HEK293T (cell line): ENCODE results near the gene FAM216A.
"Not testable (repeated sequence)": the region's sequence is repeated elsewhere in the genome, so short reads cannot be mapped to it uniquely, and the experiment has no call there.

Experiments
- CTCF ChIA-PET: fragments of 350-600 bp; formaldehyde crosslinking; extraction: SDS; loops from one replicate; lab custom pipeline; 2021; ENCODE audit warnings: antibody characterized with exemption, inconsistent platforms; lab: Yijun Ruan, JAX
- POLR2A ChIA-PET: fragments of 350-600 bp; formaldehyde crosslinking; extraction: SDS; loops from one replicate; lab custom pipeline; 2020; ENCODE audit warnings: antibody characterized with exemption, inconsistent platforms; lab: Yijun Ruan, JAX
- DNase-seq: peaks from one replicate; pipeline ENCODE4 v3.0.0; 2012; ENCODE audit warnings: mixed read lengths; ENCODE audit errors: extremely low spot score
- ARNT ChIP-seq: fragments of 450-650 bp; IDR thresholded peaks from 2 replicates; pipeline ENCODE4 v1.6.1; 2017; ENCODE audit warnings: mild to moderate bottlenecking
- BHLHE40 ChIP-seq: fragments of 450-650 bp; IDR thresholded peaks from 2 replicates; pipeline ENCODE4 v1.6.1; 2016; ENCODE audit warnings: mild to moderate bottlenecking, moderate library complexity, borderline replicate concordance
- CTBP1 ChIP-seq: fragments of 450-650 bp; IDR thresholded peaks from 2 replicates; pipeline ENCODE4 v1.6.1; 2016; ENCODE audit warnings: borderline replicate concordance
- ELF4 ChIP-seq: fragments of 450-650 bp; IDR thresholded peaks from 2 replicates; pipeline ENCODE4 v1.6.1; 2017; ENCODE audit warnings: antibody characterized with exemption
- FOXA1 ChIP-seq: fragments of 450-650 bp; IDR thresholded peaks from 2 replicates; pipeline ENCODE4 v1.6.1; 2016; ENCODE audit warnings: mild to moderate bottlenecking
- FOXK2 ChIP-seq: fragments of 450-650 bp; IDR thresholded peaks from 2 replicates; pipeline ENCODE4 v1.6.1; 2016; ENCODE audit warnings: mild to moderate bottlenecking
- FOXM1 ChIP-seq: fragments of 450-650 bp; IDR thresholded peaks from 2 replicates; pipeline ENCODE4 v1.6.1; 2017; ENCODE audit warnings: mild to moderate bottlenecking, borderline replicate concordance
- HDGF ChIP-seq: fragments of 450-650 bp; IDR thresholded peaks from 2 replicates; pipeline ENCODE4 v1.6.1; 2017; ENCODE audit warnings: antibody characterized with exemption, borderline replicate concordance
- L3MBTL2 ChIP-seq: fragments of 450-650 bp; conservative IDR thresholded peaks from 2 replicates; pipeline ENCODE4 v1.6.1; 2016; ENCODE audit warnings: mild to moderate bottlenecking
- LEF1 ChIP-seq: fragments of 450-650 bp; IDR thresholded peaks from 2 replicates; pipeline ENCODE4 v1.6.1; 2017; ENCODE audit warnings: mild to moderate bottlenecking, borderline replicate concordance
- NFRKB ChIP-seq: fragments of 450-650 bp; IDR thresholded peaks from 2 replicates; pipeline ENCODE4 v1.6.1; 2016; ENCODE audit warnings: mild to moderate bottlenecking, moderate library complexity
- SP1 ChIP-seq: fragments of 450-650 bp; IDR thresholded peaks from 2 replicates; pipeline ENCODE4 v1.6.1; 2017
- SUZ12 ChIP-seq: fragments of 450-650 bp; IDR thresholded peaks from 2 replicates; pipeline ENCODE4 v1.6.1; 2016; ENCODE audit warnings: mild to moderate bottlenecking
- TARDBP ChIP-seq: fragments of 450-650 bp; IDR thresholded peaks from 2 replicates; pipeline ENCODE4 v1.6.1; 2016
- ZNF384 ChIP-seq: fragments of 450-650 bp; IDR thresholded peaks from 2 replicates; pipeline ENCODE4 v1.6.1; 2016
- TF ChIP-seq, protein P1 (sequence below): fragments of 450-650 bp; IDR thresholded peaks from 2 replicates; pipeline ENCODE4 v1.6.1; 2016

Gene FAM216A, protein sequence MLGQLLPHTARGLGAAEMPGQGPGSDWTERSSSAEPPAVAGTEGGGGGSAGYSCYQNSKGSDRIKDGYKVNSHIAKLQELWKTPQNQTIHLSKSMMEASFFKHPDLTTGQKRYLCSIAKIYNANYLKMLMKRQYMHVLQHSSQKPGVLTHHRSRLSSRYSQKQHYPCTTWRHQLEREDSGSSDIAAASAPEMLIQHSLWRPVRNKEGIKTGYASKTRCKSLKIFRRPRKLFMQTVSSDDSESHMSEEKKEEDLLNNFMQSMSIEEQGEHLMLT

DNA sequence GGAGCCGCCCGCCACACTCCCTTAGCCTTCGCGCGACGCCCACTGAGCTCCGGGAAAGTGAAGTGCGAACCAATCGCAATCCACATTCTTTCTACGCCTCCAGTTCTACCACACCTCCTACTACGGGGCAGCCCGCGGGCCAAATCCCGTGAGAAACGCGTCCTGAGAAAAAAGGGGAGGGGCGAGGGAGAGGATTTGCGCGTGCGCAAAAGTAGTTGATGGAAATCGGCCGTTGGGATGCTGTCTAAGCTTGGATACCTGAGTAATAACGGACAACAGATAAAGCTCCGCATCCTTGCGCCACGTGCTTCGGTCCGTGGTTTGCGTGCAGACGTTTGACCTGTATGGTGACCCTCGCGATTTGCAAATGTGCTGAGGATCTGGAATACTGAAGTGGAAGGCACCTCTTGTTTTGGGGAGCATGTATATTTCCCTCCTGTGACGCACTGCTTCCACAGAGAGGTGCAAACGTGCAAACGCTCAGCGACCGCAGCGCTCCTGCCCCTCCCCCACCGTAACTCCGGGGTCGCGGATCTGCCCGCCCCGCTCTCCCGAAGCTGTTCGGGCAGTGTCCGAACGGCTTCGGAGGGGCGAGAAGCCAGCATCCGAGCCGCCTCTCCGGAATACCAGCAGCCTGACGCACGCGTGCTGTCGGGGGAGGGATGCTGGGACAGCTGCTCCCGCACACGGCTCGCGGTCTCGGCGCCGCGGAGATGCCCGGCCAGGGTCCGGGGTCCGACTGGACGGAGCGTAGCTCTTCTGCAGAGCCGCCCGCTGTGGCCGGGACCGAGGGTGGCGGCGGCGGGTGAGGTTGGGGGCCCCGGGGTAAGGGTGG is at the start of gene FAM216A, which contains the start of gene GPN3:
TSS of gene FAM216A (plus strand) at position 632 of the 835 bp plus-strand sequence. CDS start at position 663, 31 bp downstream.
TSS of gene GPN3 (minus strand) at position 44 of the 835 bp plus-strand sequence. CDS start 54 bp downstream, outside the sequence.
- TF ChIP-seq FOXK2 (no peak; the same call in 1 of the 2 replicates), L3MBTL2 (peak; percentile 62), ARNT (0 out of 2 replicates have a peak, but pooled peaks have one; percentile 71)
- ChIA-PET POLR2A (interaction anchor here (0.6 to 3.8 kb wide), 34 partner anchors 10 to 418 kb away, joined by 3 to 49 read pairs (median 4); partner anchors contain the start of genes ANAPC7, ARPC3, PPP1CC and RAD9B), CTCF (interaction anchor here (0.7 to 2.1 kb wide), 6 partner anchors 15 to 419 kb away, joined by 3 to 9 read pairs (median 5); partner anchors contain the start of gene ARPC3)
- peak; percentile 92 for DNase-seq

DNA sequence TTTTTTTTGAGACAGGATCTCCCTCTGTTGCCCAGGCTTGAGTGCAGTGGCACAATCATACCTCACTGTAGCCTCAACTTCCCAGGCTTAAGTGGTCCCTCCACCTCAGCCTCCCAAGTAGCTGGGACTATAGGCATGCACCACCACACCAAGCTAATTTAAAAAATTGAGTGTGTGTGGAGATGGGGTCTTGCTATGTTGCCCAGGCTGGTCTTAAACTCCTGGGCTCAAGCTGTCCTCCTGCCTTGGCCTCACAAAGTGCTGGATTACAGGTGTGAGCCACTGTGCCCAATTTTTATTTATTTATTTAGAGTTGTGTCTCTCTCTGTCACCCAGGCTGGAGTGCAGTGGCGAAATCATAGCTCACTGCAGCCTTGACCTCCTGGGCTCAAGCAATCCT is 48.0 kb upstream of the FAM216A start:
- not testable (repeated sequence) for DNase-seq
- CTCF ChIA-PET: interaction anchor here (3.5 kb wide), 1 partner anchor 10 kb away, joined by 34 read pairs; no protein-coding TSS in a partner anchor
- POLR2A ChIA-PET: interaction anchor here (0.6 to 1.3 kb wide), 2 partner anchors 11 to 274 kb away, joined by 3 read pairs; no protein-coding TSS in a partner anchor

DNA sequence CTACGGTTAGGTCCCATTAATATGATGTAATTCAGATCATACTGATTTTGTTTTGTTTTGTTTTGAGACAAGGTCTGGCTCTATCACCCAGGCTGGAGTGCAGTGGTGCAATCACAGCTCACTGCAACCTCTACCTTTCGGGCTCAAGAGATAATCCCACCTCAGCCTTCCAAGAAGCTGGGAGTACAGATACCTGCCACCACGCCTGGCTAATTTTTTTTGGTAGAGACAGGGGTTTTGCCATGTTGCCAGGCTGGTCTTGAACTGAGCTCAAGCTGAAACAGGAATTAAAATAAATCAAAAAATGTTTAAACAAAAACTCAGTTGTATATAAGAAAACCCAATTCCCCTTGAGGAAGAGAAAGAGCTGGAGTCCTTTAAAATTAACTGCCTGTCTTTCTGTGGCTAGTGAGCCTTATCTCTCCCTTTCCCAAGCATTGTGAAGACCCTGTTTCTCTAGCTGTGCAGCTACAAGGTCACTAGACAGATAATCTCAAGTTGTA is 47.4 kb upstream of the FAM216A start:
- CTCF ChIA-PET: interaction anchor here (3.5 kb wide), 1 partner anchor 10 kb away, joined by 34 read pairs; no protein-coding TSS in a partner anchor
- POLR2A ChIA-PET: interaction anchor here (1.3 kb wide), 1 partner anchor 10 kb away, joined by 3 read pairs; no protein-coding TSS in a partner anchor
- no peak for TF ChIP-seq HDGF
- no peak for TF ChIP-seq CTBP1
- no peak for TF ChIP-seq ZNF384
- TF ChIP-seq ARNT: no peak
- no peak for TF ChIP-seq ELF4
- TF ChIP-seq LEF1: no peak
- no peak for TF ChIP-seq TARDBP
- no peak for TF ChIP-seq SUZ12
- TF ChIP-seq FOXA1: no peak
- TF ChIP-seq BHLHE40: no peak
- no peak for TF ChIP-seq NFRKB
- no peak for TF ChIP-seq L3MBTL2
- TF ChIP-seq FOXM1: no peak
- no peak for TF ChIP-seq SP1
- no peak for TF ChIP-seq FOXK2
- TF ChIP-seq, protein P1, sequence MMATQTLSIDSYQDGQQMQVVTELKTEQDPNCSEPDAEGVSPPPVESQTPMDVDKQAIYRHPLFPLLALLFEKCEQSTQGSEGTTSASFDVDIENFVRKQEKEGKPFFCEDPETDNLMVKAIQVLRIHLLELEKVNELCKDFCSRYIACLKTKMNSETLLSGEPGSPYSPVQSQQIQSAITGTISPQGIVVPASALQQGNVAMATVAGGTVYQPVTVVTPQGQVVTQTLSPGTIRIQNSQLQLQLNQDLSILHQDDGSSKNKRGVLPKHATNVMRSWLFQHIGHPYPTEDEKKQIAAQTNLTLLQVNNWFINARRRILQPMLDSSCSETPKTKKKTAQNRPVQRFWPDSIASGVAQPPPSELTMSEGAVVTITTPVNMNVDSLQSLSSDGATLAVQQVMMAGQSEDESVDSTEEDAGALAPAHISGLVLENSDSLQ: no peak
- no peak for DNase-seq

DNA sequence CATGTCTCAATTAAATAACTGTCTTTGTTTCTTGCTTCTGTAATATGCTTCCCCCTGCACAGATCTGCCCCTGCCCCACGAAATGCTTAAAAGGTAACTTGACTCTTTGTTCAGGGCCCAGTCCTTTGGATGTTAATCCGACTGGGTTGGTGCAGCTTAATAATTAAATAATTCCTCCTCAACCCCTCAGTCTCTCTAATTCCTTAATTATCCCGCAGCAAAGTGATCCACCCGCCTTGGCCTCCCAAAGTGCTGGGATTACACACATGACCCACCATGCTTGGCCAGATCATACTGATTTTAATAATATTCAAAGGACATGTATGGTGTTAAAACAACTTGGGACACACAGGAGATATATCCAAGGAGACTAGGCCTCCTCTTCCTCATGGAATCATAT is 46.9 kb upstream of the FAM216A start:
- CTCF ChIA-PET: interaction anchor here (3.5 kb wide), 1 partner anchor 9 kb away, joined by 34 read pairs; no protein-coding TSS in a partner anchor
- TF ChIP-seq HDGF (no peak), FOXM1 (no peak), TARDBP (no peak), ARNT (no peak), NFRKB (no peak), LEF1 (no peak), FOXK2 (no peak), L3MBTL2 (no peak), CTBP1 (no peak), FOXA1 (no peak), BHLHE40 (no peak)
- no peak for DNase-seq
- POLR2A ChIA-PET: interaction anchor here (1.3 kb wide), 1 partner anchor 10 kb away, joined by 3 read pairs; no protein-coding TSS in a partner anchor

DNA sequence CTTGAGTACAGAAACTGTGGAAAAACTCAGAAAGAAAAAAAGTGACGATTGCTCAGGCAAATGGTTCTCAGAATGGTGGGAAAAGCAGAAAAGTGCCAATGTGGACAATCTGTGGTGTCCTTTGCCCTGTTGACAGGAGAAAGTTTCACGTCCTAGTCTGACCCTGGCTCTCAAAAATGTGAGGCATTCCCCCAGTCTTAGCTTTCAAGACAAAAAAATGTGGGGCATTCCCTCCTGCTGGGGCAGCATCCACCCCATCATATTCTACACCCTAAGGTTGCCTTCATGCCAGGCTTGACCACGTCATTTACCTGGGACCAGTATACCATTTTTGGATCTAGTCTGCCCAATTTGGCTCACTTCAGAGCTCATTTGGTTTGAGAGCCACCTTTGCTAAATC is 44.4 kb upstream of the FAM216A start:
- ChIA-PET CTCF (interaction anchor here (0.6 to 0.7 kb wide), 2 partner anchors 30 to 385 kb away, joined by 3 to 5 read pairs; no protein-coding TSS in a partner anchor), POLR2A (no interaction called here)
- TF ChIP-seq FOXK2 (no peak), ELF4 (no peak), CTBP1 (no peak), ARNT (no peak), SP1 (no peak), NFRKB (no peak), ZNF384 (no peak), L3MBTL2 (no peak), FOXM1 (no peak)
- DNase-seq: no peak

DNA sequence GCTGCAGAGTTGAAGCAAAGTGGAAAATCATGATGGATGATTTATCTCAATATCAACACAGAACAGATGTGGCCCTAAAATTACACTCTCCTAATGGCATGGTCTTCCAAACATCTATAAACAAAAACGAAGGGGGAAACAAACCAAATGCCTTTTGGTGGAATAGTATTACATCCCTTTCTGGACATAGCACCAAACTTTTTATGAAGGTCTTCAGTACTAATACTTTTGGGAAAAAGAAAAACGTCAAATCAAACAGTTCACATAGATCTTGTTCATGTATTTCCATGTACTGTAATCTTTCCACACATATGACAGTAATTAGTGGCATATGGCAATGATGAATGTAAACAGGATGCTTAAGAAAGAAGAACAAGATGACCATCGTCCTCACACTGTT is 42.2 kb upstream of the FAM216A start:
- TF ChIP-seq SUZ12 (no peak), NFRKB (no peak), LEF1 (no peak), HDGF (no peak), FOXA1 (no peak), BHLHE40 (no peak)
- TF ChIP-seq, protein P1: no peak
- DNase-seq: no peak
- CTCF ChIA-PET: no interaction called here
- POLR2A ChIA-PET: no interaction called here

DNA sequence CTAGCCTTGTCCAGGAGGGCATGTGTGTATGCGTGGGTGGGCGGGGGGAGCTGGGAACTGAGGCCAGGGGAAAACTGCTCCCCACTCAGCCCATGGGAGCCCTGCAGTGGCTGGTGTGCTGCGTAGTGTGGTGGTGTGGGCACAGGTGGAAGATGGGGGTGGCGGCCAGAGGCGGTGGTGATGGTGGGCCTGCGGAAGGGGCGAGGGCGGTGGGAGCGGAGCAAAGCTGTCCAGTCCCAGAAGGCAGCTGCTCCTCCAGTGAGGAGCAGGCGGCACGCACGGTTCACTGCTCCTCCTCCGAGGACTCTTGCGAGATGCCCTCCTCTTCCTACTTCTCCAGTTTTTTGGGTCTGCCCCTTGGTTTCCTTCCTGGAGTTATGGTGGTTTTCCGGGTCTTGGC is 39.0 kb upstream of the FAM216A start:
- CTCF ChIA-PET, DNase-seq, POLR2A ChIA-PET: not testable (repeated sequence)
